K562 (cell line): Measurements from ENCODE around the gene CCP110. TPM values are rescaled to one million over a fixed set of nuclear protein-coding genes. Genes with fewer than 3 reads are reported as not detected.
A peak's percentile ranks its signal among the peaks of the same experiment; 100 is the strongest.

Source experiments
- ATF7 ChIP-seq: fragments of 450-650 bp; IDR thresholded peaks from 2 replicates; pipeline ENCODE4 v1.7.1; 2014; ENCODE audit warnings: mild to moderate bottlenecking, moderate library complexity
- HDAC2 ChIP-seq: fragments of 450-650 bp; IDR thresholded peaks from 2 replicates; pipeline ENCODE4 v1.6.1; 2016; ENCODE audit warnings: mild to moderate bottlenecking
- LCOR ChIP-seq: sonication (generic); formaldehyde crosslinking; IDR thresholded peaks from 2 replicates; pipeline ENCODE4 v1.8.0; 2022; ENCODE audit warnings: mild to moderate bottlenecking, missing genetic modification reagents
- NCOA1 ChIP-seq: fragments of 450-650 bp; IDR thresholded peaks from 2 replicates; pipeline ENCODE4 v1.6.1; 2016; ENCODE audit warnings: low read depth
- RBM25 ChIP-seq: fragments of 200-400 bp; formaldehyde crosslinking; IDR thresholded peaks from 2 replicates; pipeline ENCODE4 v1.6.1; 2018; ENCODE audit warnings: low read length, low read depth, moderate library complexity; ENCODE audit not compliant: severe bottlenecking
- REST ChIP-seq, 2 experiments: fragments of 450-650 bp; formaldehyde crosslinking in 1 of 2; IDR thresholded peaks; 2 replicates each; pipeline versions ENCODE4 v1.4.0 to v1.6.1; 2014 to 2020; ENCODE audit warnings: mild to moderate bottlenecking in 2 of 2, borderline replicate concordance in 1 of 2, low read depth in 1 of 2
- SP1 ChIP-seq: sonication (generic); formaldehyde crosslinking; IDR thresholded peaks from 2 replicates; pipeline ENCODE4 v1.8.1; 2022; ENCODE audit warnings: mild to moderate bottlenecking, missing genetic modification reagents
- TOE1 ChIP-seq, 2 experiments: fragments of 450-650 bp in 1 of 2; sonication (generic) in 1 of 2; formaldehyde crosslinking in 1 of 2; IDR thresholded peaks; 2 replicates each; pipeline versions ENCODE4 v1.7.1 to v1.8.0; 2016 to 2022; ENCODE audit warnings: borderline replicate concordance in 2 of 2, mild to moderate bottlenecking in 2 of 2, antibody characterized with exemption in 1 of 2, inconsistent platforms in 1 of 2, low read depth in 1 of 2, missing genetic modification reagents in 1 of 2, moderate library complexity in 1 of 2
- ZNF274 ChIP-seq: IDR thresholded peaks from 2 replicates; pipeline ENCODE4 v1.6.1; 2011; ENCODE audit warnings: low read depth, mild to moderate bottlenecking, low read length, moderate library complexity, borderline replicate concordance
- ZNF740 ChIP-seq, 3 experiments: fragments of 200-800 bp in 1 of 3; sonication (Bioruptor generic) in 1 of 3; sonication (generic) in 1 of 3; formaldehyde crosslinking in 1 of 3; IDR thresholded peaks; 2 replicates each; pipeline versions ENCODE4 v1.6.1 to v1.8.0; 2016 to 2022; ENCODE audit warnings: mild to moderate bottlenecking in 2 of 3, missing compliant biosample characterization in 2 of 3, missing genetic modification characterization in 2 of 3, missing genetic modification reagents in 1 of 3
- polyA plus RNA-seq, 8 experiments: library from polyadenylated mRNA; depleted of rRNA in 4 of 8; stranded (reverse) in 5 of 8; unstranded in 3 of 8; fragments of >200 nt; fragmentation: Nextera tagmentation in 2 of 8; fragmentation: Illumina TruSeq in 1 of 8; extraction: Ambion mirVana in 2 of 8; extraction: Trizol in 1 of 8; gene quantifications; 2 replicates each; pipeline versions ENCODE4 v1.2.1 to v1.2.3, GENCODE V29; 2011 to 2014; ENCODE audit warnings: inconsistent platforms in 1 of 8, missing spikeins in 1 of 8
- total RNA-seq, 7 experiments: library from RNA; depleted of rRNA in 6 of 7; stranded (reverse); fragments of >200 nt in 6 of 7; fragmentation: Illumina TruSeq in 2 of 7; extraction: Trizol in 2 of 7; gene quantifications; 2 replicates each; pipeline versions ENCODE4 v1.2.1 to v1.2.3, GENCODE V29; 2011 to 2021; ENCODE audit warnings: low replicate concordance in 1 of 7
- TF ChIP-seq, protein P1 (sequence below): fragments of 250-450 bp; sonication (Bioruptor Pico); IDR thresholded peaks from 2 replicates; pipeline ENCODE4 v1.9.0; 2021; ENCODE audit warnings: mild to moderate bottlenecking, inconsistent platforms

The CCP110 gene
- total and polyA plus RNA-seq, 9 of the 15 experiments (the other 6 are each of a cell fraction or from before 2014, with no cell fraction given) = 3.5 to 16.1 (median 12.1) TPM

- TF ChIP-seq NCOA1 (no peak), SP1 (CRISPR knock-in tag) (peak; percentile 13; the same call in 1 of the 2 replicates), REST (IDR thresholded peaks at IDR 0.05; ENCODE audit: borderline replicate concordance) (0 out of 2 replicates have a peak, but pooled peaks have one; percentile 11), REST (CRISPR knock-in tag; IDR thresholded peaks at IDR 0.05; ENCODE audit: low read depth) (no peak), ZNF740 (CRISPR knock-in tag; IDR thresholded peaks at IDR 0.05) (peak; percentile 54; the same call in 1 of the 2 replicates), ZNF740 (tag; IDR thresholded peaks at IDR 0.05) (no peak), LCOR (CRISPR knock-in tag) (peak; percentile 65; the same call in 1 of the 2 replicates), RBM25 (peak; percentile 65), ATF7 (peak; percentile 72), TOE1 (IDR thresholded peaks at IDR 0.05; ENCODE audit: borderline replicate concordance) (peak; percentile 15; the same call in 1 of the 2 replicates), TOE1 (CRISPR knock-in tag; IDR thresholded peaks at IDR 0.05; ENCODE audit: borderline replicate concordance, low read depth) (no peak), ZNF274 (no peak), HDAC2 (0 out of 2 replicates have a peak, but pooled peaks have one; percentile 36)
- TF ChIP-seq, protein P1, sequence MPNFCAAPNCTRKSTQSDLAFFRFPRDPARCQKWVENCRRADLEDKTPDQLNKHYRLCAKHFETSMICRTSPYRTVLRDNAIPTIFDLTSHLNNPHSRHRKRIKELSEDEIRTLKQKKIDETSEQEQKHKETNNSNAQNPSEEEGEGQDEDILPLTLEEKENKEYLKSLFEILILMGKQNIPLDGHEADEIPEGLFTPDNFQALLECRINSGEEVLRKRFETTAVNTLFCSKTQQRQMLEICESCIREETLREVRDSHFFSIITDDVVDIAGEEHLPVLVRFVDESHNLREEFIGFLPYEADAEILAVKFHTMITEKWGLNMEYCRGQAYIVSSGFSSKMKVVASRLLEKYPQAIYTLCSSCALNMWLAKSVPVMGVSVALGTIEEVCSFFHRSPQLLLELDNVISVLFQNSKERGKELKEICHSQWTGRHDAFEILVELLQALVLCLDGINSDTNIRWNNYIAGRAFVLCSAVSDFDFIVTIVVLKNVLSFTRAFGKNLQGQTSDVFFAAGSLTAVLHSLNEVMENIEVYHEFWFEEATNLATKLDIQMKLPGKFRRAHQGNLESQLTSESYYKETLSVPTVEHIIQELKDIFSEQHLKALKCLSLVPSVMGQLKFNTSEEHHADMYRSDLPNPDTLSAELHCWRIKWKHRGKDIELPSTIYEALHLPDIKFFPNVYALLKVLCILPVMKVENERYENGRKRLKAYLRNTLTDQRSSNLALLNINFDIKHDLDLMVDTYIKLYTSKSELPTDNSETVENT (CRISPR knock-in tag) = peak; percentile 49; the same call in 1 of the 2 replicates
Observed at GRCh38 chr16:19521471-19522396, 2.0 kb upstream of the CCP110 start, which contains the start of gene GDE1 (continued).
